Uterus (tissue), 2 donors: ENCODE data around the gene SYNJ2.

Experiments used
- CTCF ChIP-seq, 4 experiments: fragments of 200-600 bp in 2 of 4; fragments of 450-650 bp in 2 of 4; sonication (generic) in 2 of 4; IDR thresholded peaks; one replicate each; pipeline ENCODE4 v1.5.1; 2016 to 2019; ENCODE audit warnings: antibody characterized with exemption in 4 of 4, mild to moderate bottlenecking in 2 of 4, moderate library complexity in 1 of 4
- POLR2A ChIP-seq, 2 donors: fragments of 450-650 bp; IDR thresholded peaks; one replicate each; pipeline ENCODE4 v1.6.1; 2016; ENCODE audit warnings: antibody characterized with exemption in 2 of 2, mild to moderate bottlenecking in 1 of 2, moderate library complexity in 1 of 2

- no peak for TF ChIP-seq CTCF (IDR thresholded peaks at IDR 0.05)
- no peak for TF ChIP-seq POLR2A (IDR thresholded peaks at IDR 0.05)
These were observed 25.4 kb upstream of the SYNJ2 start for GRCh38 chr6:157956171-157956730.
